Fibroblast of lung (primary cell): Measurements from ENCODE around the gene CLEC4F. TPM values are rescaled to one million over a fixed set of nuclear protein-coding genes. Genes with fewer than 3 reads are reported as not detected.

ENCODE experiments used
- DNase-seq, 2 donors: peaks; one replicate each; pipeline versions ENCODE4 v3.0.0 to v3.0.0-alpha.2; 2010; ENCODE audit warnings: low read depth in 2 of 2
- H2AFZ ChIP-seq: 2 replicates; pipeline ENCODE4 v1.5.1; 2012; ENCODE audit warnings: low read length, control low read depth, inconsistent platforms
- H3K27ac ChIP-seq: 2 replicates; pipeline ENCODE4 v1.5.1; 2011; ENCODE audit warnings: low read length, control low read depth; ENCODE audit not compliant: insufficient read depth
- H3K27me3 ChIP-seq: 2 replicates; pipeline ENCODE4 v1.5.1; 2011; ENCODE audit warnings: mild to moderate bottlenecking, low read length; ENCODE audit not compliant: control insufficient read depth, insufficient read depth
- H3K36me3 ChIP-seq: 2 replicates; pipeline ENCODE4 v1.5.1; 2011; ENCODE audit warnings: low read length; ENCODE audit not compliant: control insufficient read depth, insufficient read depth
- H3K4me1 ChIP-seq: 2 replicates; pipeline ENCODE4 v1.5.1; 2011; ENCODE audit warnings: low read length; ENCODE audit not compliant: control insufficient read depth, insufficient read depth; ENCODE audit errors: extremely low read depth
- H3K4me2 ChIP-seq: 2 replicates; pipeline ENCODE4 v1.5.1; 2011; ENCODE audit warnings: low read length, control low read depth; ENCODE audit not compliant: insufficient read depth; ENCODE audit errors: extremely low read depth
- H3K4me3 ChIP-seq, 4 experiments: fragments of 200-600 bp in 1 of 4; sonication (generic) in 1 of 4; replicated peaks in 1 of 4; 2 replicates each; pipeline ENCODE4 v1.5.1; 2011 to 2016; ENCODE audit warnings: low read length in 4 of 4, low read depth in 3 of 4, mild to moderate bottlenecking in 3 of 4, control low read depth in 2 of 4, inconsistent platforms in 1 of 4, mixed read lengths in 1 of 4; ENCODE audit not compliant: insufficient read depth in 1 of 4; ENCODE audit errors: control extremely low read depth in 1 of 4
- H3K79me2 ChIP-seq: 2 replicates; pipeline ENCODE4 v1.5.1; 2012; ENCODE audit warnings: mild to moderate bottlenecking, low read length, inconsistent platforms; ENCODE audit not compliant: control insufficient read depth, insufficient read depth
- H3K9ac ChIP-seq: 2 replicates; pipeline ENCODE4 v1.5.1; 2011; ENCODE audit warnings: mild to moderate bottlenecking, low read length, control low read depth; ENCODE audit not compliant: insufficient read depth
- H3K9me3 ChIP-seq: 2 replicates; pipeline ENCODE4 v1.5.1; 2012; ENCODE audit warnings: low read depth, low read length; ENCODE audit not compliant: control insufficient read depth, insufficient read depth
- H4K20me1 ChIP-seq: 2 replicates; pipeline ENCODE4 v1.5.1; 2011; ENCODE audit warnings: low read length; ENCODE audit not compliant: control insufficient read depth, insufficient read depth; ENCODE audit errors: extremely low read depth
- CTCF ChIP-seq, 2 donors: IDR thresholded peaks in 1 of 2; conservative IDR thresholded peaks in 1 of 2; 1 replicate in 1 of 2; 2 replicates in 1 of 2; pipeline ENCODE4 v1.5.1; 2011 to 2012; ENCODE audit warnings: low read length in 2 of 2, control low read depth in 1 of 2, inconsistent platforms in 1 of 2, low read depth in 1 of 2, mild to moderate bottlenecking in 1 of 2
- EZH2 ChIP-seq: IDR thresholded peaks from 2 replicates; pipeline ENCODE4 v1.5.1; 2012; ENCODE audit warnings: low read length, control low read depth, mild to moderate bottlenecking; ENCODE audit errors: missing control alignments
- polyA plus RNA-seq, 2 donors: library from polyadenylated mRNA; depleted of rRNA in 1 of 2; stranded (reverse) in 1 of 2; unstranded in 1 of 2; fragments of >200 nt; gene quantifications; 2 replicates each; pipeline ENCODE4 v1.2.1, GENCODE V29; 2011 to 2012; ENCODE audit warnings: missing spikeins in 1 of 2
- total RNA-seq: library from RNA; depleted of rRNA; stranded (reverse); fragments of >200 nt; gene quantifications from 2 replicates; pipeline ENCODE4 v1.2.1, GENCODE V29; 2014

CLEC4F gene
- total and polyA plus RNA-seq, 2 donors (not counting 1 experiment from before 2014, with no cell fraction given): not detected

DNA sequence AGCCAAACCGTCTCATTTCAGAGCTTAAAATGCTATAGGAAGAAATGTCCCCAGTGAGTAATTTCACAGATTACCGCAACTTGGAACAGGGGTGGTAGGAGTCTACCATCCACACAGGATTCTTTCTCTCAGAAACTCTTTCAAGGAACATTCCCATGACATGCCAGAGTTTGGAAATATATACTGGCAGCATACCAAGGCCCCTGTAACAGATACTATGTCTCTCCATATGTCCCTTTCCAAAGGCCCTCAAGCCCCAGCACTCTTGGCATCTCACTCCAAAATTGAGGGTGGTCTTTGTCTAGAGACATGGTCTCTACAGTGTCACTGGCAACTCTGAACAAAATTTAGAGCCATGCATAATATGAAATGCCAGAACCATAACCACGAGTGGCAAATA, 40.9 kb downstream of the CLEC4F start:
- H3K9ac ChIP-seq: no peak overlapping the region
- no peak for DNase-seq
- no peaks in the 10 kb centered on the region for H3K27me3 ChIP-seq
- H3K4me3 ChIP-seq: no peak overlapping the region
- H2AFZ ChIP-seq: no peak overlapping the region
- H3K27ac ChIP-seq: no peak overlapping the region
- no peaks in the 10 kb centered on the region for H3K79me2 ChIP-seq
- H4K20me1 ChIP-seq: no peaks in the 10 kb centered on the region
- TF ChIP-seq EZH2: no peak
- no peaks in the 10 kb centered on the region for H3K36me3 ChIP-seq
- no peak overlapping the region for H3K4me2 ChIP-seq
- no peaks in the 10 kb centered on the region for H3K9me3 ChIP-seq
- H3K4me1 ChIP-seq: no peaks in the 10 kb centered on the region

DNA sequence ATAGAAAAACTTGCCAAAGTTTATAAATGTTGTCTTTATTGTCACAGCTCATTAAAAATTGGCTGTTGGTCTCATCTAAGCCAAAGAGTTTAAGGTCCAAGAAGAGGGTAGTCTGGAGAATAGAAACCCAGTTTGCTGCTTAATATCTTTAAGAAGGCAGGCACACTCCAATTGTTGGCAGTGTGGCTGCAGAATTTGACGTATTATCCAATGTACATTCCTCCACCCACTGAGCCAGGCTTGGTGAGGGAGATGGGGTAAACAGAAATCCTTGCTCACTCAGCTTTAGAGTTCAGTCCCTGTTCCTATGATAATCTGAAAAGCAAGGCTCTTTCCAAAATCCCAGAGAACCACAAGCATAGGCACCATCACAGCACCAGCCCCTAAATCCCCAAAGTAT, 41.7 kb downstream of the CLEC4F start:
- H3K79me2 ChIP-seq: no peaks in the 10 kb centered on the region
- peaks cover 2% of the 10 kb centered on the region for H3K27me3 ChIP-seq
- no peaks in the 10 kb centered on the region for H3K4me1 ChIP-seq
- peak in 1 of 2 donors; percentile 38 for DNase-seq
- TF ChIP-seq CTCF (conservative IDR thresholded peaks at IDR 0.05 in 1 of 2, IDR thresholded peaks at IDR 0.05 in 1 of 2; ENCODE audit: low read depth in 1 of 2, low read length in 2 of 2): no peak
- TF ChIP-seq EZH2: no peak
- no peaks in the 10 kb centered on the region for H4K20me1 ChIP-seq
- no peak overlapping the region for H3K4me3 ChIP-seq
- no peak overlapping the region for H3K27ac ChIP-seq
- H3K9me3 ChIP-seq: no peaks in the 10 kb centered on the region
- no peaks in the 10 kb centered on the region for H3K36me3 ChIP-seq
- no peak overlapping the region for H3K4me2 ChIP-seq
- H2AFZ ChIP-seq: no peak overlapping the region
- H3K9ac ChIP-seq: no peak overlapping the region

DNA sequence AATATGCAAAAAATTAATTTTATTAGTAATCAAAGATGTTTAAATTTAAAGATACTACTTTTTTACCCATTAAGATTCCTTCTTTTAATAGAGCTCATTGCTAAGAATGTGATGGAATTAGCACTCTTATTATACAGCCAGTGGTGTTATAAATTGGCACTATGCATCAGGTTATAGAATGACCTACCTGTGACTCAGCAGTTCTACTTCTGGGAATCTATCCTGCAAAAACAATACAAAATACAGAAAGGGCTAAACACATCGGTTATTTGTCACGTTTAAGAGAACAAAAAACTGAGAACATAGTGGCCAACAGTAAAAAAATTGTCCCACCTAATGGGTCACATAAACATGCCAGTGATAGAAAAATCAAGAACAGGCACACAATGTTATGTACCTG, 42.9 kb downstream of the CLEC4F start:
- peak in 1 of 2 donors; percentile 52 for DNase-seq
- H3K27ac ChIP-seq: no peak overlapping the region
- H3K4me1 ChIP-seq: no peaks in the 10 kb centered on the region
- no peaks in the 10 kb centered on the region for H3K36me3 ChIP-seq
- H4K20me1 ChIP-seq: no peaks in the 10 kb centered on the region
- no peak overlapping the region for H2AFZ ChIP-seq
- TF ChIP-seq EZH2 (no peak), CTCF (conservative IDR thresholded peaks at IDR 0.05 in 1 of 2, IDR thresholded peaks at IDR 0.05 in 1 of 2; ENCODE audit: low read depth in 1 of 2, low read length in 2 of 2) (no peak)
- H3K4me3 ChIP-seq: no peak overlapping the region
- peaks cover 5% of the 10 kb centered on the region for H3K27me3 ChIP-seq
- no peak overlapping the region for H3K9ac ChIP-seq
- no peak overlapping the region for H3K4me2 ChIP-seq
- H3K9me3 ChIP-seq: no peaks in the 10 kb centered on the region
- no peaks in the 10 kb centered on the region for H3K79me2 ChIP-seq
